Central memory CD8-positive, alpha-beta T cell (primary cell): ENCODE measurements around the gene TRIO.
"Not testable (repeated sequence)": the region's sequence is repeated elsewhere in the genome, so short reads cannot be mapped to it uniquely, and the experiment has no call there.

ENCODE experiments used
- ATAC-seq: fragments of 150-1000 bp; cut with Tn5 transposase; replicated peaks from 2 replicates; pipeline ENCODE4 v1.10.0; 2022; ENCODE audit warnings: mild to moderate bottlenecking, moderate FRiP score, moderate number of reproducible peaks; ENCODE audit not compliant: poor library complexity, severe bottlenecking; ENCODE audit errors: extremely low read depth
- DNase-seq, 2 donors: peaks; one replicate each; pipeline ENCODE4 v3.0.0; 2021; ENCODE audit warnings: low spot score in 2 of 2
- H3K27ac Mint-ChIP-seq: one replicate; pipeline ENCODE4 v1.8.0; 2022; ENCODE audit warnings: low read depth, mild to moderate bottlenecking, moderate library complexity, mixed read lengths
- H3K27me3 Mint-ChIP-seq: one replicate; pipeline ENCODE4 v1.8.0; 2022; ENCODE audit warnings: mixed read lengths
- H3K36me3 Mint-ChIP-seq: one replicate; pipeline ENCODE4 v1.8.0; 2022; ENCODE audit warnings: mild to moderate bottlenecking, moderate library complexity, mixed read lengths; ENCODE audit not compliant: insufficient read depth
- H3K4me1 Mint-ChIP-seq: one replicate; pipeline ENCODE4 v1.8.0; 2022; ENCODE audit warnings: mixed read lengths
- H3K4me3 Mint-ChIP-seq: one replicate; pipeline ENCODE4 v1.8.0; 2022; ENCODE audit warnings: mild to moderate bottlenecking, moderate library complexity, mixed read lengths
- H3K9me3 Mint-ChIP-seq: one replicate; pipeline ENCODE4 v1.8.0; 2022; ENCODE audit warnings: mixed read lengths

Gene TRIO

DNA sequence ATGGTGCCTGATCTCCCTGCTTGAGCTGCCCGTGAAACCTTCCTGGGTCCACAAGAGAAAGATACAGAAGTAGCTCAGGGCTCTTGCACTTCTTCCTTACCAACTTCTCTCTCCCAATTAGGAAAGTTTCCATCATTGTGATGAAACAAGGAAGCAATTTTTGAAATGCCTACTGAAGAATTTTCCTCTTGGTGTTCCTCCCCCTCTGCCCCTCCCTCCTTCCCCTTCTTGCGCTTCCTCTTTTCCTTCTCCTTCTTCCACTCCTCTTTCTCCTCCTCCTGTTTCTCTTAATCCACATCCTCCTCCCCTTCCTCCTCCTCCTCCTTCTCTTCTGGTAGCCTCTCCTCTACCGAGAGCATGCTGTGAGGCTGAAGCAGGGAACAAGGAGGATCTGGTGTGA, 402.2 kb downstream of the TRIO start:
- Mint-ChIP-seq H3K9me3 (peaks cover 8% of the 10 kb centered on the region), H3K4me1 (peaks cover 6% of the 10 kb centered on the region), H3K36me3 (no peaks in the 10 kb centered on the region), H3K27me3 (peaks cover 30% of the 10 kb centered on the region), H3K4me3 (no peak overlapping the region), H3K27ac (no peak overlapping the region)
- DNase-seq = no peak
- no peak for ATAC-seq

DNA sequence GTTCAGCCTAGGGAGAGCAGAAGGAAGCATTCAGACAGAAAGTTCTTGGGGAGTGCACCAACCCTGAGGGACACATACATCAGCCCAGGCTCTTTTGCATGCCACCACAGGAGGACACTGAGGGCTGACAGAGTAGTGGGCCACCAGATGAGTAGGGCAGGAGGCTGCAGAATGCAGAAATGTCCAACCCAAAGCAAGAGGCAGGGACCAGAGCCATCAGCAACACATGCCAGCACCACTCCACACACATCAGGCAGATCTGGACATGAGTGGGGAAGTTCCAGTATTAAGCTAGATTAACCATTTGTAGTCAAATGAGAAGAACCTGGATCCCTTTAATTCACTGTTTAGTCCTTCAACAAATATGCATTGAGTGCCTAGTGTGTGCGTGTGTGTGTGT, 402.7 kb downstream of the TRIO start:
- Mint-ChIP-seq H3K27ac (no peak overlapping the region), H3K4me1 (peaks cover 6% of the 10 kb centered on the region), H3K36me3 (no peaks in the 10 kb centered on the region), H3K4me3 (no peak overlapping the region), H3K27me3 (peaks cover 30% of the 10 kb centered on the region), H3K9me3 (peaks cover 8% of the 10 kb centered on the region)
- DNase-seq = no peak
- ATAC-seq = no peak

DNA sequence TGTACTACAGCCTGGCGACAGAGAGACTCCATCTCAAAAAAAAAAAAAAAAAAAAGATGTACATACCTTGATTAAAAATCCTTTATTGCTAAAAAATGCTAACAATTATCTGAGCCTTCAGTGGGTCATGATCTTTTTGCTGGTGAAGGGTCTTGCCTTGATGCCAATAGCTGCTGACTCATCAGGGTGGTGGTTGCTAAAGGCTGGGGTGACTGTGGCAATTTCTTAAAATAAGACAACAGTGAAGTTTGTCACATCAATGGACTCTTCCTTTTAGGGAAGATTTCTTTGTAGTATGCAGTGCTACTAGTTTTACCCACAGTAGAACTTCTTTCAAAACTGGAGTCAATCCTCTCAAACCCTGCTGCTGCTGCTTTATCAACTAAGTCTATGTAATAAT, 404.5 kb downstream of the TRIO start:
- Mint-ChIP-seq H3K27me3 (peaks cover 26% of the 10 kb centered on the region), H3K27ac (no peak overlapping the region), H3K9me3 (no peaks in the 10 kb centered on the region), H3K36me3 (no peaks in the 10 kb centered on the region), H3K4me1 (peaks cover 6% of the 10 kb centered on the region), H3K4me3 (no peak overlapping the region)
- ATAC-seq = no peak
- DNase-seq = no peak

DNA sequence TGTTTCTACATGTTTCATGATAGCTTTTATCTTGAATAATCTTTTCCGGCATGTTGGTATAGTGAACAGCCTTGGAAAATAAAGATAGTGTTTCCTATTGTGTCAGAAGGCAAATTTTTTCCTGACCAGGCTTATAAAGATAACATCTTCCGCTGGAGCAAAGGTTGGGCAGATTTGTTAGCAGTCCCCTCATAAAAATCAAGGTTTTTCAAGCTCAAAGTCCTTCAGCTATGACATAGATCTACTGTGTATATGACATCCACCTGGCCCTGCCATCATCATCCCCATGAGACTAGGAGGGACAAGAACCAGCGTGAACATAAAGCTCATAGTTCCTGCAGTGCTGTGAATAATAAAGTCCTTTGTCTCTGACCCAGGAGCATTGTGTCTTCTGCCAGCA, 408.1 kb downstream of the TRIO start:
- H3K27ac Mint-ChIP-seq = no peak overlapping the region

DNA sequence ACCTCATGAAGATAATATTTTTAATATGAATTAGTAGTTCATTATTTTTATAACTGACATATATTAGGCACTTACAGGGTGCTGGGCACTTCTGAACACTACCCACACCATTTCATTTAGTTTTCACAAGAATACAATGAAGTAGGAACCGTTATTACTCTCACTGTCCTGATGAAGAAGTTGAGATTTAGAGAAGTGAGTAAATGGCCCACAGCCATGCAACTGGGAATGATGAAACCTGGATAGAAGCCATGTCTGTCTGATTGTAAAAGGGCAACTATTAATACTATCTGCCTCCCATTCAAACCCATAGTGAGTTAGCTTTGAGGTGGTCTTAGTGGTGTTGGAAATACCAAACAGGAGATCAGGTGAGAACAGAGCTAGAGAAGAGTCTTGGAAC, 408.9 kb downstream of the TRIO start:
- Mint-ChIP-seq H3K27ac (no peak overlapping the region), H3K4me1 (peaks cover 6% of the 10 kb centered on the region), H3K27me3 (peaks cover 43% of the 10 kb centered on the region), H3K4me3 (no peak overlapping the region), H3K9me3 (no peaks in the 10 kb centered on the region), H3K36me3 (no peaks in the 10 kb centered on the region)
- ATAC-seq (no peak), DNase-seq (no peak)

More for the DNA sequence above, 408.1 kb downstream of the TRIO start:
- Mint-ChIP-seq H3K36me3 (no peaks in the 10 kb centered on the region), H3K27me3 (peaks cover 48% of the 10 kb centered on the region), H3K9me3 (no peaks in the 10 kb centered on the region), H3K4me3 (no peak overlapping the region), H3K4me1 (peaks cover 6% of the 10 kb centered on the region)
- ATAC-seq (no peak), DNase-seq (no peak)

DNA sequence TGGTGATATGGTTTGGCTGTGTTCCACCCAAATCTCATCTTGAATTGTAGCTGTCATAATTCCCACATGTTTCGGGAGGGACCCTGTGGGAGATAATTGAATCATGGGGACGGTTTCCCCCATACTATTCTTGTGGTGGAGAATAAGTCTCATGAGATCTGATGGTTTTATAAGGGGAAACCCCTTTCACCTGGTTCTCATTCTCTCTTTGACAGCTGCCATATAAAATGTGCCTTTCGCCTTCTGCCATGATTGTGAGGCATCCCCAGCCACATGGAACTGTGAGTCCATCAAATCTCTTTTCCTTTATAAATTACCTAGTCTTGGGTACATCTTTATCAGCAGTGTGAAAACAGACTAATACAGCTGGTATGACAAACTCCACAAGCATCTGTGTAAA, 411.1 kb downstream of the TRIO start:
- not testable (repeated sequence) for H3K9me3 Mint-ChIP-seq, H3K4me1 Mint-ChIP-seq, DNase-seq, H3K4me3 Mint-ChIP-seq, ATAC-seq, H3K27ac Mint-ChIP-seq, H3K36me3 Mint-ChIP-seq
- peaks cover 43% of the 10 kb centered on the region for H3K27me3 Mint-ChIP-seq

DNA sequence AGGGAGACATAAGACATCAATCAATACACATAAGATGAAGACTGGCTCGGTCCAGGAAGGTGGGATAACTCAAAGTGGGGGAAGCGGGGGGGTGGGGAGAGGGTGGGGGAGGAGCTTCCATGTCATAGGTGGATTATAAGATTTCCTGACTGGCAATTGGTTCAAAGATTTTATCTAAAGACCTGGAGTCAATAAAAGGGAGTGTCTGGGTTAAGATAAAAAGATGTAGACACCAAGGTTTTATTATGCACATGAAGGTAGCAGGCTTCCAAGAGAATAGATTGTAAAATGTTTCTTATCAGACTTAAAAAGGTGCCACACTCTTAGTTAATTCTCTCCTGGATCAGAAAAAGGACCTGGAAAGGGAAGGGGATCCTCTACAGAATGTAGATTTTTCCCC, 412.9 kb downstream of the TRIO start:
- no peak overlapping the region for H3K27ac Mint-ChIP-seq
- no peaks in the 10 kb centered on the region for H3K9me3 Mint-ChIP-seq
- DNase-seq = no peak
- H3K27me3 Mint-ChIP-seq = peaks cover 43% of the 10 kb centered on the region
- H3K4me3 Mint-ChIP-seq = no peak overlapping the region
- peaks cover 2% of the 10 kb centered on the region for H3K36me3 Mint-ChIP-seq
- ATAC-seq = no peak
- H3K4me1 Mint-ChIP-seq = peaks cover 16% of the 10 kb centered on the region

DNA sequence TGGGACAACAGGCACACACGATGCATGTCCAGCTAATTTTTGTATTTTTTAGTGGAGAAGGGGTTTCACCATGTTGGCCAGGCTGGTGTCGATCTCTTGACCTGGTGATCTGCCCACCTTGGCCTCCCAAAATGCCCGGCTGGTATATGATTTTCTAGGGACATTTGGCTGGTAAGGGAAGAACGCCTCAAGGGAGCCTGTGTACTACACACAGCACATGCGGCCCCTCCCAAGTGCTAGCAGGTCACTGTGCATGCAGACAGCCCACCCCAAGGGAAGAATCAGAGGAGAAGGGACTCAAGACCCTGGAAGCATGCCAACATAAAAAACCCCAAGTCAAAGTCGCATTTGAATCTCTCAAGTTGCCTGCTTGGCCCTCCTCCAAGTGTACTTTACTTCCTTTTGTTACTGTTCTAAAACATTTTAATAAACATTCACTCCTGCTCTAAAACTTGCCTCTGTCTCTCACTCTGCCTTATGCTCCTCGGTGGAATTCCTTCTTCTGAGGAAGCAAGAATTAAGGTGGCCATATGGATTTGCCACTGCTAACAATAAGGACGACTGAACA, 414.1 kb downstream of the TRIO start:
- H3K27ac Mint-ChIP-seq = no peak overlapping the region
- ATAC-seq (no peak), DNase-seq (no peak)
- H3K4me3 Mint-ChIP-seq = no peak overlapping the region
- H3K36me3 Mint-ChIP-seq = peaks cover 2% of the 10 kb centered on the region
- H3K4me1 Mint-ChIP-seq = peaks cover 16% of the 10 kb centered on the region
- H3K27me3 Mint-ChIP-seq = peaks cover 39% of the 10 kb centered on the region
- H3K9me3 Mint-ChIP-seq = no peaks in the 10 kb centered on the region

DNA sequence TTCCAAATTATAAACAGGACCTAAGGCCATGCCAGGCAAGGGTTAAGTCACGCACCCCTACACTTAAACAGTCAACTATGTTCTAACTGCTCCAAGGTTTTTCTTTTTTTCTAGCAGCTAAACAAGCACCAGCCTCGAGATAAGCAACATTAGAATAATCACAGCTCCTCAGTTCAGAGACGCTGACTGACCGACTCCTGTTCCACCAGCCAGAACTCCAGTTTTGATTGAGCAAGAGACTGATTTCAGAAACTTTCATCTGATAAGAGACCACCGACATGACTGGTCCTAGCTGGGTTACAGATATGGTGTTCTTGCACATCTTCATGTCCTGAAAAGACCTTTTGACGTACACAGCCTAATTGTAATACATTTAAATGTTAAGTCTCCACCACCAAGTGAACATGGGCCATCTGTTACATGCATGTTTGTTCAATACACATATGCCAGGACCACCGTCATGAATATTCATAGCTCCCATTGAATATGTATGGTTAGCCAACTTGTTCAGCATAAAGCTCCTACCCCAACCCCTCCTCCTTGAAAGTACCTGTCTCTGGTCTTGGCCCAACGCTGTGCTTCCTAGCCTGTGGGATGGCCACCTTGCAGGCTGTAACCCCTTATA, 414.8 kb downstream of the TRIO start:
- Mint-ChIP-seq H3K27ac (no peak overlapping the region), H3K27me3 (peaks cover 33% of the 10 kb centered on the region), H3K4me3 (no peak overlapping the region), H3K9me3 (no peaks in the 10 kb centered on the region), H3K4me1 (peaks cover 16% of the 10 kb centered on the region), H3K36me3 (peaks cover 2% of the 10 kb centered on the region)
- no peak for ATAC-seq
- no peak for DNase-seq
